Measurements from ENCODE around the gene CUL2.

- TF ChIP-seq, protein P1, sequence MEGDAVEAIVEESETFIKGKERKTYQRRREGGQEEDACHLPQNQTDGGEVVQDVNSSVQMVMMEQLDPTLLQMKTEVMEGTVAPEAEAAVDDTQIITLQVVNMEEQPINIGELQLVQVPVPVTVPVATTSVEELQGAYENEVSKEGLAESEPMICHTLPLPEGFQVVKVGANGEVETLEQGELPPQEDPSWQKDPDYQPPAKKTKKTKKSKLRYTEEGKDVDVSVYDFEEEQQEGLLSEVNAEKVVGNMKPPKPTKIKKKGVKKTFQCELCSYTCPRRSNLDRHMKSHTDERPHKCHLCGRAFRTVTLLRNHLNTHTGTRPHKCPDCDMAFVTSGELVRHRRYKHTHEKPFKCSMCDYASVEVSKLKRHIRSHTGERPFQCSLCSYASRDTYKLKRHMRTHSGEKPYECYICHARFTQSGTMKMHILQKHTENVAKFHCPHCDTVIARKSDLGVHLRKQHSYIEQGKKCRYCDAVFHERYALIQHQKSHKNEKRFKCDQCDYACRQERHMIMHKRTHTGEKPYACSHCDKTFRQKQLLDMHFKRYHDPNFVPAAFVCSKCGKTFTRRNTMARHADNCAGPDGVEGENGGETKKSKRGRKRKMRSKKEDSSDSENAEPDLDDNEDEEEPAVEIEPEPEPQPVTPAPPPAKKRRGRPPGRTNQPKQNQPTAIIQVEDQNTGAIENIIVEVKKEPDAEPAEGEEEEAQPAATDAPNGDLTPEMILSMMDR (IDR thresholded peaks at IDR 0.05), result no peak
- TF ChIP-seq POLR2AphosphoS5 (IDR thresholded peaks at IDR 0.05; ENCODE audit: insufficient read depth in 1 of 2, low read depth in 1 of 2), result no peak
Measured at GRCh38 chr10:35011771-35012191, 78.4 kb downstream of the CUL2 start.
